Psoas muscle (tissue), 8 donors: ENCODE results near the gene EEF2. TPM values are rescaled to one million over a fixed set of nuclear protein-coding genes. Genes with fewer than 3 reads are reported as not detected.
A peak's percentile ranks its signal among the peaks of the same experiment; 100 is the strongest.
"Not testable (repeated sequence)": the region's sequence is repeated elsewhere in the genome, so short reads cannot be mapped to it uniquely, and the experiment has no call there.

Experiments used
- ATAC-seq, 4 donors: fragments of 200-7000 bp; cut with Tn5 transposase; one replicate each; pipeline ENCODE4 v1.9.1; 2020; ENCODE audit warnings: moderate library complexity in 3 of 4, mild to moderate bottlenecking in 2 of 4
- DNase-seq, 2 donors: peaks; one replicate each; pipeline ENCODE4 v3.0.0-alpha.2; 2020
- H3K27ac ChIP-seq: fragments of 200-600 bp; one replicate; pipeline ENCODE4 v1.8.0; 2022
- H3K27me3 ChIP-seq, 3 donors: fragments of 200-600 bp in 1 of 3; one replicate each; pipeline versions ENCODE4 v1.6.1 to v1.8.0; 2013 to 2022; ENCODE audit warnings: low read length in 2 of 3, mild to moderate bottlenecking in 2 of 3, moderate library complexity in 1 of 3; ENCODE audit not compliant: insufficient read depth in 3 of 3
- H3K36me3 ChIP-seq, 2 donors: fragments of 200-600 bp in 1 of 2; one replicate each; pipeline versions ENCODE4 v1.6.1 to v1.8.0; 2013 to 2022; ENCODE audit warnings: low read depth in 1 of 2, mild to moderate bottlenecking in 1 of 2, moderate library complexity in 1 of 2; ENCODE audit not compliant: insufficient read depth in 1 of 2
- H3K4me1 ChIP-seq: fragments of 200-600 bp; one replicate; pipeline ENCODE4 v1.8.0; 2022
- H3K4me3 ChIP-seq: fragments of 200-600 bp; one replicate; pipeline ENCODE4 v1.8.0; 2022; ENCODE audit warnings: mild to moderate bottlenecking
- H3K9me3 ChIP-seq: fragments of 200-600 bp; one replicate; pipeline ENCODE4 v1.8.0; 2022
- WGBS, 3 donors: extraction: QIAGEN DNeasy Blood & Tissue Kit; methylation state at CpG; one replicate each; pipeline versions ENCODE4 v1.1.6 to v1.1.7; 2013; 5-methylcytosine and 5-hydroxymethylcytosine counted together
- intact Hi-C, 2 donors: fragments of 100-400 bp; cut with DNase I; formaldehyde crosslinking; loops; one replicate each; pipeline versions ENCODE4 v1.11.0 to v1.14.2; 2022
- polyA plus RNA-seq, 3 donors: library from polyadenylated mRNA; stranded (reverse); fragments of 200-250 nt; gene quantifications; one replicate each; pipeline ENCODE4 v1.2.3, GENCODE V29; 2013
- total RNA-seq, 4 donors: library from RNA; stranded (reverse); fragmentation: NEBNext Ultra II Directional in 2 of 4; extraction: Animal tissue kit (Norgen Biotek cat#: 25700) in 2 of 4; gene quantifications; one replicate each; pipeline versions ENCODE4 v1.2.1 to v1.2.4, GENCODE V29; 2021 to 2023
- TF ChIP-seq, protein P1 (sequence below): fragments of 200-600 bp; IDR thresholded peaks from one replicate; pipeline ENCODE4 v1.8.0; 2022; ENCODE audit warnings: antibody characterized with exemption
- donor health status: healthy with polysubstance abuse.
- donor health status: DM: no; HTN: no; CAD: no; lungs with moderate emphysema.
- donor health status: Bipolar disorder and iron deficiency.
- donor health status: healthy.
- donor health status: DM: yes; HTN: yes; CAD: no.
- donor health status: DM: no; HTN: no; CAD: no.
- donor health status: DM: no; HTN: no; CAD: no.
- donor health status: DM: yes; HTN: yes; CAD: no.

The EEF2 gene
- total and polyA plus RNA-seq, 7 donors, result 1,416 to 3,628 (median 2,332) TPM

DNA sequence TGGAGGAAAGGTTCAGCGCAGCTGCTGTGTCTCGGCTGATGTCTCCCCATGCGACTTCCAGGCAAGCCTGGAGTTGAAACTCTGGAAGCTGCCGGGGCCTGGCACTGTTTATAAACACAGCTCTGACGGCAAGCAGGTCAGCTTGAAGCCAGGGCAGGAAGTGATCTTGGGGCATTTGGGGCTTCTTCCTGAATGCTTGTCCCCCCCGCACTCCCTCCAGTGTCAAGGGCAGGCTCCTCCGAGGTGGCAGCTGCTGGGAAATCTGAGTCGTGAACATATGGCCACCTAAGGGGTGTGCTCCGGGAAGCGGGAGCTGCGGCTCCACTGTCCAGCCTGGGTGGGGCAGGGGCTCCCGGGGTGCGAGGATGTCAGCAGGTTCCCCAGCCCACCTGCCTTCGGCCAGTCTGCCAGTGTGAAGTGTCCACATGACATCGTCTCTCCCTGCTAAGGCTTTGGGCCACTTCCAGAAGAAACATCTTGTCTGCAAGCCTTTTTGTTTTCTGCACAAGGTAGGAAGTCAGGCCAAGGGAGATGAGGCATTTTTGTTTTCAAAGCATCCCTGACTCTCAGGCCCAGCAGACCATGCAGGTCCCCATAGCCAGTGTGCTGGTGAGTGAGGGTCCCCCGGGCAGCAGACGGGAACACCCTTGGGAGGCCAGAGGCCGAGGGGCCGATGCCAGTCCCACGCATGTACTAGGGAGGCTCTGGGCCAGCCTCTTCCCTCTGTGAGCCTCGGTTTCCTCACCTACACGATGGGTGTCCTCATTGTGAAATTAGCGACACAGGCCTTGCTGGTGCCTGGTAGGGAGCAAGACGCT is 24.9 kb upstream of the EEF2 start:
- peak overlapping the region; percentile 87 for H3K4me3 ChIP-seq
- peaks cover 59% of the 10 kb centered on the region for H3K4me1 ChIP-seq
- H3K27ac ChIP-seq, result peak overlapping the region; percentile 91
- DNase-seq, result no peak
- H3K9me3 ChIP-seq, result no peaks in the 10 kb centered on the region
- no peaks in the 10 kb centered on the region for H3K27me3 ChIP-seq
- intact Hi-C loops, result loop anchor here (5.0 kb wide), 3 partner anchors 37 to 107 kb away; no protein-coding TSS in a partner anchor
- 33 to 39% (median 34%) methylated on average over 24 of the region's 24 CpGs for WGBS, 3 donors
- TF ChIP-seq, protein P1, sequence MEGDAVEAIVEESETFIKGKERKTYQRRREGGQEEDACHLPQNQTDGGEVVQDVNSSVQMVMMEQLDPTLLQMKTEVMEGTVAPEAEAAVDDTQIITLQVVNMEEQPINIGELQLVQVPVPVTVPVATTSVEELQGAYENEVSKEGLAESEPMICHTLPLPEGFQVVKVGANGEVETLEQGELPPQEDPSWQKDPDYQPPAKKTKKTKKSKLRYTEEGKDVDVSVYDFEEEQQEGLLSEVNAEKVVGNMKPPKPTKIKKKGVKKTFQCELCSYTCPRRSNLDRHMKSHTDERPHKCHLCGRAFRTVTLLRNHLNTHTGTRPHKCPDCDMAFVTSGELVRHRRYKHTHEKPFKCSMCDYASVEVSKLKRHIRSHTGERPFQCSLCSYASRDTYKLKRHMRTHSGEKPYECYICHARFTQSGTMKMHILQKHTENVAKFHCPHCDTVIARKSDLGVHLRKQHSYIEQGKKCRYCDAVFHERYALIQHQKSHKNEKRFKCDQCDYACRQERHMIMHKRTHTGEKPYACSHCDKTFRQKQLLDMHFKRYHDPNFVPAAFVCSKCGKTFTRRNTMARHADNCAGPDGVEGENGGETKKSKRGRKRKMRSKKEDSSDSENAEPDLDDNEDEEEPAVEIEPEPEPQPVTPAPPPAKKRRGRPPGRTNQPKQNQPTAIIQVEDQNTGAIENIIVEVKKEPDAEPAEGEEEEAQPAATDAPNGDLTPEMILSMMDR, result no peak
- ATAC-seq, result peak in 2 of 4 donors; percentile 14 to 23
- H3K36me3 ChIP-seq, result peaks cover 5 to 21% of the 10 kb centered on the region in 2 donors

DNA sequence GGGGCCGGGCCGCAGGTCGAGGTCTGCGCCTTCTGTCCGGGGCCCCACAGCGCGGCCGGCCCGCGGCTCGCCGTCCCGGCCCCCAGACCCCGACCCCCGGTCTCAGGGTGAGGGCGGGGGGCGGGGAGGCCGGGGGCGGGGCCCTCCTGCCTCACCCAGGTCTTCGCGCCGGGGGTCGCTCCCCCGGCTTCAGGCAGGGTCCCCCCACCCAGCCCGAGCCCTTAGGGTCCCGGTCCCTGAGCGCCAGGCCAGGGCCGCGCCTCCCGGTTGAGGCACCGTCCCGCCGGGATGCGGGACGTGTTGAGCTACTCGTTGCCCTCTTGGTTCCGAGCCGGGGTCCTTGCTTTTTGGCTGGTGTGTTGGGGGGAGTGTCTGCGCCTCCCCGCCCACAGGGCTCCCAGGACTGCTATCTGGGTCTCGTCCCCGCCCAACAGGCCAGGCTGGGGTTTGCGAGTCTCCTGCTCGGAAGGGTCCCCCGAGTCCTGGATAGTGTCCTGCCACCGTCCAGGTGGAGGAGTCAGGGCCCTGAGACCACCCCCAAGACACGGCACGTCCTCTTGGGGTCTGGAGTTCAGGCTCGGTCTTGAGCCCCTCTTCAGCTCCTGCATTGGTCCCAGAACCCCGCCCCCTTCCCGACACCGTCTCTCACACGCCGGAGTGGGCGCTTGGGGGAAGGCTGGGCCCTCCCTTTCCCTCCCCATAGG is 22.7 kb upstream of the EEF2 start:
- Histone ChIP-seq H3K36me3 (peaks cover 0 to 2% of the 10 kb centered on the region in 2 donors), H3K4me3 (peak overlapping the region; percentile 87), H3K27me3 (no peaks in the 10 kb centered on the region), H3K9me3 (no peaks in the 10 kb centered on the region), H3K4me1 (peaks cover 41% of the 10 kb centered on the region), H3K27ac (peak overlapping the region; percentile 91)
- TF ChIP-seq, protein P1, result no peak
- intact Hi-C loops, result loop anchor here (5.0 kb wide), 2 partner anchors 54 to 109 kb away; no protein-coding TSS in a partner anchor
- DNase-seq (peak in 1 of 2 donors; percentile 66), ATAC-seq (peak in 2 of 4 donors; percentile 4)
- WGBS, 3 donors, result 1 to 2% (median 1%) methylated on average over 30 to 55 of the region's 55 CpGs

DNA sequence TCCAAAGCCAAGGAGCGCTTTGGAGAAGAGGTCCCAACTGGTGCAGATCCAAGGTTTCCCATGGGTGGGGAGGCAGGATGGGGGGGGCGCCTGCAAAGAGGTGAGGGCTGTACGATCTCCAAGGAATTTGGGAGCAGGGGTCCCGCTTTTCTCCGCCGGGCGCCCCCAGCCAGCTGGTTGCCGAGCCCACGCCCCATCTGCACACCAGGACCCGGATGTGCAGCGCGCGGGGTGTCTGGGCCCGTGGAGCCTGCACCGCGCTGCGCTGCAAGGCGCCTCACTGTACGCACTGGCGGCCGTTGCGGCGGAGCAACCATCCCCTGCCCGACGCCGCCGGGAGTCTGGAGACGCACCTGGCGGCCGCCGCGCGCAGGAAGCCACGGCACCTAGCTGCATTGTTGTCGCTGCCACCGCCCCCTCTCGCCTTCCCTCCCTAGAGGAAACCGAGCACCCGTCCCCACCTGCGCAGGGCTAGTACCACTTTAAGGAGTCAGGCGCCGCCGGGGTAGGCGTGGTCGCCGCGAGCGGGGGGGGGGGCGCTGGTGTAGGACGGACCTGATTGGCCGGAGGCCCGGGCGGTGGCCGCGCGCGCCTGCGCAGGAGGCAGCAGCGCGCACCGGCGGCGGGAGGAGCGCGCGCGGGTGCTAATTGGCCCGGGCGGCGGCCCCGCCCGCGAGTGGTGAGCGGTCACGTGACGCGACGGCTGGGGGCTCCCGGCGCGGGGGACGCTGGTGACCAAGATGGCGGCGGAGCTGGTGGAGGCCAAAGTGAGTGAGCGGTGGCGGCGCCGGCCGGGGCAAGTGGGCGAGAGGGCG is 22.0 kb upstream of the EEF2 start, which contains the start of gene PIAS4:
PIAS4 (plus strand) TSS at position 716 of the 815 bp plus-strand sequence; CDS start at position 741, 25 bp downstream.
- WGBS, 3 donors, result 0% methylated on average over 51 to 91 of the region's 91 CpGs
- TF ChIP-seq, protein P1, result no peak
- Histone ChIP-seq H3K4me1 (peaks cover 34% of the 10 kb centered on the region), H3K36me3 (no peaks in the 10 kb centered on the region), H3K27me3 (no peaks in the 10 kb centered on the region), H3K27ac (peak within 1 kb of the TSS; percentile 91), H3K9me3 (no peaks in the 10 kb centered on the region), H3K4me3 (peak within 1 kb of the TSS; percentile 87)
- intact Hi-C loops, result loop anchor here (5.0 kb wide), 2 partner anchors 55 to 110 kb away; no protein-coding TSS in a partner anchor
- peak; percentile 97 to 98 for DNase-seq
- peak; percentile 89 to 95 (median 92) for ATAC-seq

DNA sequence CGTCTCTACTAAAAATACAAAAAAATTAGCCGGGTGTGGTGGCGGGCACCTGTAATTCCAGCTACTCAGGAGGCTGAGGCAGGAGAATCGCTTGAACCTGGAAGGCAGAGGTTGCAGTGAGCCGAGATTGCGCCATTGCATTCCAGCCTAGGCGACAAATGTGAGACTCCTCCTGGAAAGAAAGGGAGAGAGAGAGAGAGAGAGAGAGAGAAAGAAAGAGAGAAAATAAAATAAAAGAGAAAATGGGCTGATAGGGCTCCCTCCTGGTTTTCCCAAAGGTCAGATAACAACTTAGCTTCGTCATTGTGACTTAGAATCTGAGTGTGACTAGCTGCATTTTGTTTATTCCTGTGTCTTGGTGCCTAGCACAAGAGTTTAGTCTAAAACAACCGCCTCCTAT is 20.2 kb upstream of the EEF2 start:
- not testable (repeated sequence) for H3K4me3 ChIP-seq, H3K9me3 ChIP-seq, H3K27ac ChIP-seq, DNase-seq, H3K27me3 ChIP-seq, H3K36me3 ChIP-seq, ATAC-seq
- 94 to 97% (median 95%) methylated on average over 9 of the region's 9 CpGs for WGBS, 3 donors
- H3K4me1 ChIP-seq, result peaks cover 21% of the 10 kb centered on the region
- intact Hi-C loops, result loop anchor here (5.0 kb wide), 2 partner anchors 57 to 112 kb away; no protein-coding TSS in a partner anchor

DNA sequence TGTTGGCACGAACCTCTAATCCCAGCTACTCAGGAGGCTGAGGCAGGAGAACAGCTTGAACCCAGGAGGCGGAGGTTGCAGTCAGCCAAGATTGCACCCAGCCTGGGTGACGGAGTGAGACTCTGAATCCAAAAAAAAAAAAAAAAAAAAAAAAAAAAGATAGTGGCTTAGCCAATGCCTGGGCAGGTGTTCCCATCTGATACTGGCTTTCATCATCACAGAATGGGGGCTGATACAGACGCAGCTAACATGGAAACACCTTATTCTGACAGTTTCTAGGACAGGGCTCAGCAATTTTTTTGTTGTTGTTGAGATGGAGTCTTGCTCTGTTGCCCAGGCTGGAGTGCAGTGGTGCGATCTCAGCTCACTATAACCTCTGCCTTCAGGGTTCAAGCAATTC is 15.5 kb upstream of the EEF2 start:
- H3K4me3 ChIP-seq, DNase-seq, H3K4me1 ChIP-seq, intact Hi-C loops, ATAC-seq, H3K27me3 ChIP-seq, H3K27ac ChIP-seq, H3K9me3 ChIP-seq, H3K36me3 ChIP-seq: not testable (repeated sequence)
- 88 to 90% (median 89%) methylated on average over 5 of the region's 5 CpGs for WGBS, 3 donors

DNA sequence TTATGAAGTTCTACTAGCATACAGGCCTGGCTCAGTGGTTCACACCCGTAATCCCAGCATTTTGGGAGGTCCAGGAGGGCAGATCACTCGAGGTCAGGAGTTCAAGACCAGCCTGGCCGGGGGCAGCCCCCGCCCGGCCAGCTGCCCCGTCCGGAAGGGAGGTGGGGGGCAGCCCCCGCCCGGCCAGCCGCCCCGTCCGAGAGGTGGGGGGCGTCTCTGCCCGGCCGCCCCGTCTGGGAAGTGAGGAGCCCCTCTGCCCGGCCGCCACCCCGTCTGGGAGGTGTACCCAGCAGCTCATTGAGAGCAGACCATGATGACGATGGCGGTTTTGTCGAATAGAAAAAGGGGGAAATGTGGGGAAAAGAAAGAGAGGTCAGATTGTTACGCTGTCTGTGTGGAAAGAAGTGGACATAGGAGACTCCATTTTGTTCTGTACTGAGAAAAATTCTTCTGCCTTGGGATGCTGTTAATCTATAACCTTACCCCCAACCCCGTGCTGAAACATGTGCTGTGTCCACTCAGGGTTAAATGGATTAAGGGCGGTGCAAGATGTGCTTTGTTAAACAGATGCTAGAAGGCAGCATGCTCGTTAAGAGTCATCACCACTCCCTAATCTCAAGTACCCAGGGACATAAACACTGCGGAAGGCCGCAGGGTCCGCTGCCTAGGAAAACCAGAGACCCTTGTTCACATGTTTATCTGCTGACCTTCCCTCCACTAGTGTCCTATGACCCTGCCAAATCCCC is 13.6 kb upstream of the EEF2 start:
- DNase-seq, H3K27ac ChIP-seq, intact Hi-C loops, H3K9me3 ChIP-seq, H3K27me3 ChIP-seq, H3K4me3 ChIP-seq, ATAC-seq, H3K36me3 ChIP-seq, H3K4me1 ChIP-seq: not testable (repeated sequence)
- WGBS, 3 donors, result 80 to 85% (median 84%) methylated on average over 27 to 29 of the region's 29 CpGs
